Amniotic epithelial cell (primary cell): ENCODE results near the gene ETS2.
A peak's percentile ranks its signal among the peaks of the same experiment; 100 is the strongest.
"Not testable (repeated sequence)": the region's sequence is repeated elsewhere in the genome, so short reads cannot be mapped to it uniquely, and the experiment has no call there.

Experiments
- DNase-seq: peaks from one replicate; pipeline ENCODE4 v3.0.0-alpha.2; 2010; ENCODE audit warnings: low read depth

ETS2 gene

DNA sequence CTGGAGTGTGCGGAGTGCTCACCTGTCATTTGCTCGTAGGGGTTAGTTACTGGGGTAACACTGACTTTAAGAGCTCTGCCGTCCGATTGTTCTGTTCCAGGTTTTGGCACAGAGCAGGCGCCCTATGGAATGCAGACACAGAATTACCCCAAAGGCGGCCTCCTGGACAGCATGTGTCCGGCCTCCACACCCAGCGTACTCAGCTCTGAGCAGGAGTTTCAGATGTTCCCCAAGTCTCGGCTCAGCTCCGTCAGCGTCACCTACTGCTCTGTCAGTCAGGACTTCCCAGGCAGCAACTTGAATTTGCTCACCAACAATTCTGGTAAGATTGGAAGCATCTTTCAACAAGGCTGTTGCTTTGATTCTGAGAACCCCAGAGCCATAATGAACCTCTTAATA is 12.6 kb downstream of the ETS2 start:
- no peak for DNase-seq

DNA sequence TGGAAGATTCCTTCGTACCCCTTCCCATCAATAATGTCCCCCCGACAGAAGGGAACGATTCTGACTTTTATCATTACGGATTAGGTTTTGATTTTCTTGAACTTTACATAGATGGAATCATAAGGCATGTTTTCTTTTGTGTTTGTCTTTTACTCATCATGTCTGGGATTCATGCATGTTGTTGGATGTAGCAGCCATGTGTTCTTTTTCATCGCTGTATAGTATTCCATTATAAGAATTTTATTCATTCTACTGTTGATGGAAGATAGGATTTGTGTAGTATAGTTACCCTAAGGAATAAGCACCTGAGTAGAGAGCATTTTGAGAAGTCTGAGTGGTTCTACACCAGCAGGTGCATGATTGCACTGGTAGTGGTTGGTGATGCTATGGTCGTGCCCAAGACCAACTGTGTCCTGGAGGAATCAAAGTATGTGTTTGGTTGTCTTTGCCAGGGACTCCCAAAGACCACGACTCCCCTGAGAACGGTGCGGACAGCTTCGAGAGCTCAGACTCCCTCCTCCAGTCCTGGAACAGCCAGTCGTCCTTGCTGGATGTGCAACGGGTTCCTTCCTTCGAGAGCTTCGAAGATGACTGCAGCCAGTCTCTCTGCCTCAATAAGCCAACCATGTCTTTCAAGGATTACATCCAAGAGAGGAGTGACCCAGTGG is 13.5 kb downstream of the ETS2 start:
- no peak for DNase-seq

GRCh38 chr21:38819719-38820159 is 14.0 kb downstream of the ETS2 start:
- peak; percentile 58 for DNase-seq

- DNase-seq: no peak
Observed at GRCh38 chr21:38820471-38821239, 14.9 kb downstream of the ETS2 start.

GRCh38 chr21:38821248-38821647 is 15.5 kb downstream of the ETS2 start:
- DNase-seq: no peak

DNA sequence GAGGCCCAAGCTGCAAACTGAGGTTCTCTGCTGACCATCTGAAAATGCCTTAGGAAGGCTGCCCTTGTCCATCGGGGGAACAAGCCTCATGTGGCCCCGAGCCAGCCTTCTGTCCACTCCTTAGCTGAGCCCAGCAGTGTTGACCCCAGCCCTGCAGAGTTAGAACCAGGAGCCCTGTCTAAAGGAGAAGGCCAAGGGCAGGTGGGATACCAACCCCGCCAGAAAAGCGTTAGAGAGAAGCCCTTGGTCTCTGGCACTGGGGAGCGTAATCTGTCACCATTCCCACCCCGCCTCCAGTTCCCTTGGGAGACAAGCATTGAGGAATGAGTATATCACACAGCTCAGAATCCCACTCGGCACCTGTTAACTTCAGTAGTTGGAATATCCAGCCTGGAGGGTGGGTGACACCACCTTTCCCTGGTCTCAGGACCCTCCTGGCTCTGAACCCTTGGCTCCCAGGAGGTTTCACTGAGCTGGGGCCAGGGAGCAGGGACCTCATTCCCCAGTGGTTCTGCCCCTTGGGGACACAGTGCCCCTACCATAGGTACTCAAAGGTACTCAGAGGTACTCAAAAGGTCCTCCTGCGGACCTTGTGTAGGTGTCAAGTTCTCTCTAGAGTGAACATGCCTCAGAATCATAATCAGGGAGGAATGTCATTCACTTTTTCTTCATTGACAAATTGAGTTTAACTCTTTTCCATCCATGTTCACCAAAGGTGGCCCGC is 16.4 kb downstream of the ETS2 start:
- no peak for DNase-seq

DNA sequence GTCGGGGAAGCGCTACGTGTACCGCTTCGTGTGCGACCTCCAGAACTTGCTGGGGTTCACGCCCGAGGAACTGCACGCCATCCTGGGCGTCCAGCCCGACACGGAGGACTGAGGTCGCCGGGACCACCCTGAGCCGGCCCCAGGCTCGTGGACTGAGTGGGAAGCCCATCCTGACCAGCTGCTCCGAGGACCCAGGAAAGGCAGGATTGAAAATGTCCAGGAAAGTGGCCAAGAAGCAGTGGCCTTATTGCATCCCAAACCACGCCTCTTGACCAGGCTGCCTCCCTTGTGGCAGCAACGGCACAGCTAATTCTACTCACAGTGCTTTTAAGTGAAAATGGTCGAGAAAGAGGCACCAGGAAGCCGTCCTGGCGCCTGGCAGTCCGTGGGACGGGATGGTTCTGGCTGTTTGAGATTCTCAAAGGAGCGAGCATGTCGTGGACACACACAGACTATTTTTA is 17.1 kb downstream of the ETS2 start:
- no peak for DNase-seq

DNA sequence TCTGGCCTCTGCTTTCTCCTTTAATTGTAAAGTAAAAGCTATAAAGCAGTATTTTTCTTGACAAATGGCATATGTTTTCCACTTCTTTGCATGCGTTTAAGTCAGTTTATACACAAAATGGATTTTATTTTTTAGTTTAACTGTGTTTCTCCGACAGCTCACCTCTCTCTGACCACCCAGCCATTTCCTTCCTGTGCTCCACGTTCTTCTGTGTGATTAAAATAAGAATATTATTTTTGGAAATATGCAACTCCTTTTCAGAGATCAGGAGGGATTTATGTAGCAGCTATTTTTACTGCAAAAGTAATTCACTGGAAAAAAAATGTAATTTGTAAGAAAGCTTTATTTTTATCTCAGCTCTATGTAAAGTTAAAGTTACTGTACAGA is 18.0 kb downstream of the ETS2 start:
- no peak for DNase-seq

DNA sequence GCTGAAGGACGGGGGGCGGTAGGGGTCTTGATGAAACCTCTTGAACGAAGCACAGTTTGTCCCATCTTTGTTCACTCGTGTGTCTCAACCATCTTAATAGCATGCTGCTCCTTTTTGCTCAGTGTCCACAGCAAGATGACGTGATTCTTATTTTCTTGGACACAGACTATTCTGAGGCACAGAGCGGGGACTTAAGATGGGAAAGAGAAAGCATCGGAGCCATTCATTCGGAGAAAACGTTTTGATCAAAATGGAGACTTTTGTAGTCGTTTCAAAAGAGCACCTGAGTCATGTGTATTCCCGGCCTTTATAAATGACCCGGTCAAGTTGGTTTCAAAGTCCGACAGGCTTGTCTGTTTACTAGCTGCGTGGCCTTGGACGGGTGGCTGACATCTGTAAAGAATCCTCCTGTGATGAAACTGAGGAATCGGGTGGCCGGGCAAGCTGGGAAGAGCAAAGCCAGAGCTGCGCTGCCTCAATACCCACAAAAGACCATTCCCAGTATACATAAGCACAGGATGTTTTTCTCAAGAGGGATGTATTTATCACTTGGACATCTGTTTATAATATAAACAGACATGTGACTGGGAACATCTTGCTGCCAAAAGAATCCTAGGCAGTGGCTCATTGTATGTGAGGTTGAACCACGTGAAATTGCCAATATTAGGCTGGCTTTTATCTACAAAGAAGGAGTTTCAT is 18.5 kb downstream of the ETS2 start:
- peak; percentile 95 for DNase-seq

- no peak for DNase-seq
Observed at GRCh38 chr21:38825269-38825668, 19.5 kb downstream of the ETS2 start.

- DNase-seq: no peak
Observed at GRCh38 chr21:38825921-38826320, 20.2 kb downstream of the ETS2 start.

DNA sequence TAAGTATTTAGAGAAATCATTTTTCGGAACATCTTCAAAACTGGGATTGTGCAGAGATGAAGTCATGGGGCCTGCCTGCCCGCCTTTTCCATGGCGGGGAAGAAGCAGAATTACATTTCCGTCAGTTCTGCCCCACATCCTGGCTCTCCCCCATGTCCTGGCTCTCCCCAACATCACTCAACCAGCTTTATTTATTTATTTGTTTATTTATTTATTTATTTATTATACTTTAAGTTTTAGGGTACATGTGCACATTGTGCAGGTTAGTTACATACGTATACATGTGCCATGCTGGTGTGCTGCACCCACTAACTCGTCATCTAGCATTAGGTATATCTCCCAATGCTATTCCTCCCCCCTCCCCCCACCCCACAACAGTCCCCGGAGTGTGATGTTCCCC is 22.4 kb downstream of the ETS2 start:
- not testable (repeated sequence) for DNase-seq

- no peak for DNase-seq
Observed at GRCh38 chr21:38830671-38831525, 25.2 kb downstream of the ETS2 start.

- peak; percentile 100 for DNase-seq
Observed at GRCh38 chr21:38831526-38832467, 26.1 kb downstream of the ETS2 start.

DNA sequence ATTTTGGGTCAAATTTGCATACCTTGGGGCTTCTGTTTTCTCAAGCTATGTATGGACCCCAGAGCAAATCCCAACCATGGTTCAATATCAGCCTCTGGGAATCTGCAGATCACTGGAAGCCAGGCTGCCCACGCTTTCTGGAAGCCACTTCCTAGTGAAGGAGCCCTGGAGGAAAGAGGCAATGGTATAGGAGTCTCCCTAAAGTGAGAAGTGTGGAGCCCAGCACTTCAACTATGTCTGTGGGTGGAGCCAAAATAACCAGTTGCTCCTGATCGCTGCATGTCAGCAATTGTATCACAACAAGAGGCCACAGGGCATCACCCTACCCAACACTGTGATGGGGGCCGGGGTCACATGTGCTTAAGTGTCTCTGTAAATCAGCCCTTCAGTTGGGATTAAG is 26.9 kb downstream of the ETS2 start:
- DNase-seq: no peak

DNA sequence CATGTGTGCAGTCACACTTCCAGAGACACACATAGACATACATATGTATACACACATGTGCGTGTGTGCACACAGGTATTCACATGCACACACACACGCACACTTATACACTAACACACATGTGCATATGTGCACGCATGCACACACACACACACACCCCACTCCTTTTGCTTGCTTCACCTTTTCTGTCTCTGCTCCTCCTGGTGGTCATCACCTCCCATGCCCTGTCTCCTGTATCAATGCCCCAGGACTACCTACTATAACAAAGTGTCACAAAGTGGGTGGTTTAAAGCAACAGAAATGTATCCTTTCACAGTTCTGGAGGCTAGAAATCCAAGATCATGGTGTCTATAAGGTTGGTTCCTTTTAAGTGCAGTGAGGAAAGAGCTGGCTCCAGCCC is 27.4 kb downstream of the ETS2 start:
- DNase-seq: no peak

GRCh38 chr21:38834725-38835124 is 29.0 kb downstream of the ETS2 start:
- no peak for DNase-seq

- no peak for DNase-seq
Observed at GRCh38 chr21:38837806-38838461, 32.2 kb downstream of the ETS2 start.

- DNase-seq: no peak
Observed at GRCh38 chr21:38838598-38839327, 33.0 kb downstream of the ETS2 start.
